Putamen (tissue), 1 donor: ENCODE results near the gene EXD2.
"Not testable (repeated sequence)": the region's sequence is repeated elsewhere in the genome, so short reads cannot be mapped to it uniquely, and the experiment has no call there.

Experiments used
- DNase-seq: peaks from one replicate; pipeline ENCODE4 v3.0.0-alpha.2; 2016; ENCODE audit warnings: low spot score

The EXD2 gene

GRCh38 chr14:69204753-69205152 lies 13.5 kb downstream of the EXD2 start:
- DNase-seq: no peak

- no peak for DNase-seq
Observed at GRCh38 chr14:69207435-69208041, 16.2 kb downstream of the EXD2 start.

GRCh38 chr14:69208666-69209065 lies 17.4 kb downstream of the EXD2 start:
- DNase-seq: no peak

- DNase-seq: no peak
Observed at GRCh38 chr14:69214393-69214792, 23.1 kb downstream of the EXD2 start.

GRCh38 chr14:69217663-69218062 lies 26.4 kb downstream of the EXD2 start:
- not testable (repeated sequence) for DNase-seq

GRCh38 chr14:69224946-69225345 lies 33.6 kb downstream of the EXD2 start:
- no peak for DNase-seq

- DNase-seq: no peak
Observed at GRCh38 chr14:69226178-69226577, 34.9 kb downstream of the EXD2 start.

GRCh38 chr14:69226736-69227135 lies 35.4 kb downstream of the EXD2 start:
- no peak for DNase-seq

GRCh38 chr14:69231486-69231885 lies 40.2 kb downstream of the EXD2 start:
- no peak for DNase-seq

- DNase-seq: no peak
Observed at GRCh38 chr14:69232388-69232787, 41.1 kb downstream of the EXD2 start.

GRCh38 chr14:69234106-69234505 lies 42.8 kb downstream of the EXD2 start:
- no peak for DNase-seq

GRCh38 chr14:69235708-69236107 lies 44.4 kb downstream of the EXD2 start:
- DNase-seq: no peak

GRCh38 chr14:69237142-69237541 lies 45.8 kb downstream of the EXD2 start:
- no peak for DNase-seq

GRCh38 chr14:69237584-69237983 lies 46.3 kb downstream of the EXD2 start:
- no peak for DNase-seq

- DNase-seq: no peak
Observed at GRCh38 chr14:69238883-69239282, 47.6 kb downstream of the EXD2 start.

- no peak for DNase-seq
Observed at GRCh38 chr14:69240527-69241173, 49.4 kb downstream of the EXD2 start.

GRCh38 chr14:69241577-69241976 lies 50.3 kb downstream of the EXD2 start:
- DNase-seq: no peak

GRCh38 chr14:69242311-69243224 lies 51.3 kb downstream of the EXD2 start:
- DNase-seq: peak; percentile 53

- no peak for DNase-seq
Observed at GRCh38 chr14:69244946-69245345, 53.6 kb downstream of the EXD2 start.

- no peak for DNase-seq
Observed at GRCh38 chr14:69246331-69246730, 55.0 kb downstream of the EXD2 start.

GRCh38 chr14:69247676-69248440 lies 56.6 kb downstream of the EXD2 start:
- no peak for DNase-seq

GRCh38 chr14:69249603-69250002 lies 58.3 kb downstream of the EXD2 start:
- no peak for DNase-seq
